Stimulated activated CD8-positive, alpha-beta memory T cell treated with anti-CD3 and anti-CD28 coated beads, Interleukin-15, amount 100 ng/mL, for 24 hours (primary cell): Measurements from ENCODE around the gene IGFBP2.

Experiments
- DNase-seq: peaks from one replicate; pipeline ENCODE4 v3.0.0-alpha.2; 2020; ENCODE audit warnings: low read depth

IGFBP2 gene

GRCh38 chr2:216637472-216637871 is 4.3 kb downstream of the IGFBP2 start:
- no peak for DNase-seq

GRCh38 chr2:216643986-216644659 is 10.9 kb downstream of the IGFBP2 start:
- DNase-seq, result no peak

- DNase-seq, result no peak
Measured at GRCh38 chr2:216644842-216645635, 11.8 kb downstream of the IGFBP2 start.

GRCh38 chr2:216645636-216645950 is 12.4 kb downstream of the IGFBP2 start:
- no peak for DNase-seq

- no peak for DNase-seq
Measured at GRCh38 chr2:216646116-216646515, 12.9 kb downstream of the IGFBP2 start.

- DNase-seq, result no peak
Measured at GRCh38 chr2:216648105-216648504, 14.9 kb downstream of the IGFBP2 start.

GRCh38 chr2:216649574-216649973 is 16.4 kb downstream of the IGFBP2 start:
- no peak for DNase-seq

- DNase-seq, result no peak
Measured at GRCh38 chr2:216650626-216651257, 17.5 kb downstream of the IGFBP2 start.

- no peak for DNase-seq
Measured at GRCh38 chr2:216651351-216651881, 18.2 kb downstream of the IGFBP2 start.

GRCh38 chr2:216652566-216652965 is 19.3 kb downstream of the IGFBP2 start:
- no peak for DNase-seq

GRCh38 chr2:216653093-216653799 is 20.0 kb downstream of the IGFBP2 start:
- no peak for DNase-seq

- DNase-seq, result no peak
Measured at GRCh38 chr2:216653931-216654365, 20.7 kb downstream of the IGFBP2 start.

- DNase-seq, result no peak
Measured at GRCh38 chr2:216654528-216655052, 21.4 kb downstream of the IGFBP2 start.

GRCh38 chr2:216657086-216657855 is 24.1 kb downstream of the IGFBP2 start:
- DNase-seq, result no peak

- no peak for DNase-seq
Measured at GRCh38 chr2:216657980-216658379, 24.8 kb downstream of the IGFBP2 start.

- DNase-seq, result no peak
Measured at GRCh38 chr2:216658757-216659156, 25.5 kb downstream of the IGFBP2 start.

GRCh38 chr2:216659276-216659675 is 26.1 kb downstream of the IGFBP2 start:
- DNase-seq, result no peak

GRCh38 chr2:216660496-216660895 is 27.3 kb downstream of the IGFBP2 start:
- DNase-seq, result no peak

GRCh38 chr2:216661051-216661450 is 27.8 kb downstream of the IGFBP2 start:
- DNase-seq, result no peak

- DNase-seq, result no peak
Measured at GRCh38 chr2:216661639-216662375, 28.6 kb downstream of the IGFBP2 start.

- DNase-seq, result no peak
Measured at GRCh38 chr2:216663106-216663505, 29.9 kb downstream of the IGFBP2 start.
